ENCODE data around the gene IER3IP1.

- no peak for TF ChIP-seq CTCF (IDR thresholded peaks at IDR 0.05; ENCODE audit: borderline replicate concordance, extremely low read depth, low read length, poor library complexity, severe bottlenecking)
- no peak for TF ChIP-seq EZH2 (IDR thresholded peaks at IDR 0.05; ENCODE audit: borderline replicate concordance, low read depth, low read length, severe bottlenecking)
Measured at GRCh38 chr18:47115205-47115604, 61.0 kb downstream of the IER3IP1 start.
